Measurements from ENCODE around the gene ZNF787. TPM values are rescaled to one million over a fixed set of nuclear protein-coding genes. Genes with fewer than 3 reads are reported as not detected.

Gene ZNF787
- total and polyA plus RNA-seq, 2 donors (not counting 3 experiments of a cell fraction or from before 2014, with no cell fraction given), result 11.6 to 32.7 TPM

- Histone ChIP-seq H3K9ac (replicated peaks; ENCODE audit: extremely low read depth, insufficient read depth, low read length) (no peak overlapping the region), H2AFZ (ENCODE audit: low read depth, low read length) (no peak overlapping the region), H3K9me1 (replicated peaks; ENCODE audit: control insufficient read depth, extremely low read depth, insufficient read depth, low read length) (no peaks in the 10 kb centered on the region), H4K20me1 (replicated peaks; ENCODE audit: control insufficient read depth, extremely low read depth, insufficient read depth, low read length) (no peaks in the 10 kb centered on the region), H3K9me3 (replicated peaks; ENCODE audit: control insufficient read depth, insufficient read depth, low read length) (no peaks in the 10 kb centered on the region), H3K79me2 (ENCODE audit: control insufficient read depth, insufficient read depth, low read length) (no peaks in the 10 kb centered on the region), H3K4me3 (replicated peaks in 1 of 3; ENCODE audit: insufficient read depth in 1 of 3, low read depth in 1 of 3, low read length in 3 of 3) (no peak overlapping the region), H3K4me2 (ENCODE audit: insufficient read depth, low read length) (no peak overlapping the region), H3K27ac (ENCODE audit: insufficient read depth, low read depth, low read length) (peak overlapping the region; percentile 20), H3K27me3 (ENCODE audit: control insufficient read depth in 2 of 2, insufficient read depth in 2 of 2, low read length in 2 of 2) (no peaks in the 10 kb centered on the region), H3K36me3 (ENCODE audit: control insufficient read depth in 2 of 2, extremely low read depth in 1 of 2, insufficient read depth in 2 of 2, low read length in 2 of 2) (peaks cover 0 to 11% of the 10 kb centered on the region in 2 experiments), H3K4me1 (ENCODE audit: control insufficient read depth, extremely low read depth, insufficient read depth, low read length) (peaks cover 7% of the 10 kb centered on the region)
- dilution Hi-C loops (cut with MboI; ENCODE audit: extremely low pct_ligation_motif_present, low sequenced_read_pairs), result no loop called here
- intact Hi-C loops (cut with micrococcal nuclease), result no loop called here
- TF ChIP-seq JUN (IDR thresholded peaks at IDR 0.05; ENCODE audit: borderline replicate concordance, insufficient read depth, insufficient read length, low read depth), result peak; percentile 41
- TF ChIP-seq GATA2 (IDR thresholded peaks at IDR 0.05; ENCODE audit: insufficient read depth, insufficient read length, low read depth, low read length), result no peak
- TF ChIP-seq MYC (IDR thresholded peaks at IDR 0.05; ENCODE audit: low read depth, low read length), result no peak
- TF ChIP-seq FOS (IDR thresholded peaks at IDR 0.05; ENCODE audit: borderline replicate concordance, insufficient read depth, low read length), result no peak
- no TSS peak for BruUV-seq (replicated peaks)
- ChIA-PET CTCF (interaction anchor here (1.0 to 1.2 kb wide), 3 partner anchors 9 to 171 kb away, joined by 3 to 5 read pairs (median 3); no protein-coding TSS in a partner anchor), POLR2A (no interaction called here)
- peak; percentile 70 for FAIRE-seq
- peak; percentile 62 for DNase-seq (ENCODE audit: low read depth, low spot score)
Measured at GRCh38 chr19:56162258-56162657, 41.2 kb upstream of the ZNF787 start.

- FAIRE-seq, result no peak
- POLR2A ChIA-PET, result interaction anchor here (0.6 kb wide), 1 partner anchor 42 kb away, joined by 4 read pairs; no protein-coding TSS in a partner anchor
- H3K79me2 ChIP-seq (ENCODE audit: control insufficient read depth, insufficient read depth, low read length), result no peaks in the 10 kb centered on the region
Measured at GRCh38 chr19:56161534-56161933, 40.4 kb upstream of the ZNF787 start.

More at GRCh38 chr19:56161534-56161933, 40.4 kb upstream of the ZNF787 start:
- no peak for DNase-seq (ENCODE audit: low read depth, low spot score)
- Histone ChIP-seq H3K4me2 (ENCODE audit: insufficient read depth, low read length) (no peak overlapping the region), H3K4me1 (ENCODE audit: control insufficient read depth, extremely low read depth, insufficient read depth, low read length) (peaks cover 7% of the 10 kb centered on the region), H4K20me1 (replicated peaks; ENCODE audit: control insufficient read depth, extremely low read depth, insufficient read depth, low read length) (no peaks in the 10 kb centered on the region), H3K9ac (replicated peaks; ENCODE audit: extremely low read depth, insufficient read depth, low read length) (no peak overlapping the region), H3K27me3 (ENCODE audit: control insufficient read depth in 2 of 2, insufficient read depth in 2 of 2, low read length in 2 of 2) (no peaks in the 10 kb centered on the region), H3K27ac (ENCODE audit: insufficient read depth, low read depth, low read length) (peak overlapping the region; percentile 20), H3K9me3 (replicated peaks; ENCODE audit: control insufficient read depth, insufficient read depth, low read length) (no peaks in the 10 kb centered on the region), H3K9me1 (replicated peaks; ENCODE audit: control insufficient read depth, extremely low read depth, insufficient read depth, low read length) (no peaks in the 10 kb centered on the region), H3K36me3 (ENCODE audit: control insufficient read depth in 2 of 2, extremely low read depth in 1 of 2, insufficient read depth in 2 of 2, low read length in 2 of 2) (peaks cover 0 to 11% of the 10 kb centered on the region in 2 experiments), H2AFZ (ENCODE audit: low read depth, low read length) (no peak overlapping the region), H3K4me3 (replicated peaks in 1 of 3; ENCODE audit: insufficient read depth in 1 of 3, low read depth in 1 of 3, low read length in 3 of 3) (no peak overlapping the region)
- intact Hi-C loops (cut with micrococcal nuclease) (no loop called here), dilution Hi-C loops (cut with MboI; ENCODE audit: extremely low pct_ligation_motif_present, low sequenced_read_pairs) (no loop called here)
- BruUV-seq (replicated peaks), result no TSS peak
- TF ChIP-seq EZH2 (IDR thresholded peaks at IDR 0.05; ENCODE audit: borderline replicate concordance, low read depth, low read length, severe bottlenecking), result no peak
- TF ChIP-seq JUN (IDR thresholded peaks at IDR 0.05; ENCODE audit: borderline replicate concordance, insufficient read depth, insufficient read length, low read depth), result no peak
- TF ChIP-seq CTCF (IDR thresholded peaks at IDR 0.05; ENCODE audit: extremely low read depth in 1 of 2, insufficient read depth in 1 of 2, low read depth in 1 of 2, low read length in 2 of 2), result no peak
- no peak for TF ChIP-seq POLR2A (IDR thresholded peaks at IDR 0.05; ENCODE audit: low read depth, low read length)
- no peak for TF ChIP-seq MYC (IDR thresholded peaks at IDR 0.05; ENCODE audit: low read depth, low read length)
- TF ChIP-seq GATA2 (IDR thresholded peaks at IDR 0.05; ENCODE audit: insufficient read depth, insufficient read length, low read depth, low read length), result no peak
- TF ChIP-seq FOS (IDR thresholded peaks at IDR 0.05; ENCODE audit: borderline replicate concordance, insufficient read depth, low read length), result no peak
- CTCF ChIA-PET, result interaction anchor here (1.1 kb wide), 1 partner anchor 95 kb away, joined by 3 read pairs; no protein-coding TSS in a partner anchor

Measured in endothelial cell of umbilical vein (primary cell).